Left cardiac atrium (tissue), 4 donors: ENCODE results near the gene KRT3. TPM values are rescaled to one million over a fixed set of nuclear protein-coding genes. Genes with fewer than 3 reads are reported as not detected.
A peak's percentile ranks its signal among the peaks of the same experiment; 100 is the strongest.
"Not testable (repeated sequence)": the region's sequence is repeated elsewhere in the genome, so short reads cannot be mapped to it uniquely, and the experiment has no call there.

ENCODE experiments used
- ATAC-seq, 2 donors: fragments of 200-7000 bp; cut with Tn5 transposase; one replicate each; pipeline ENCODE4 v1.9.1; 2020; ENCODE audit warnings: mild to moderate bottlenecking in 2 of 2, moderate library complexity in 2 of 2
- DNase-seq: peaks from one replicate; pipeline ENCODE4 v3.0.0-alpha.2; 2020
- intact Hi-C, 2 donors: fragments of 100-400 bp; cut with DNase I; formaldehyde crosslinking; loops; one replicate each; pipeline versions ENCODE4 v1.14.1 to v1.15.1; 2022 to 2023
- total RNA-seq, 2 donors: library from RNA; stranded (reverse); fragmentation: NEBNext Ultra II Directional; extraction: Animal tissue kit (Norgen Biotek cat#: 25700); gene quantifications; one replicate each; pipeline ENCODE4 v1.2.1, GENCODE V29; 2021
- donor health status: DM: no; HTN: yes; CAD: no.
- donor health status: DM: no; HTN: yes; CAD: no; lungs with severe emphysema.
- donor health status: DM: yes; HTN: yes; CAD: no.
- donor health status: Dilated cardiomyopathy.

Gene KRT3
- total RNA-seq, 2 donors from 2014 or later: not detected

- DNase-seq, intact Hi-C loops, ATAC-seq: not testable (repeated sequence)
Measured at GRCh38 chr12:52750532-52750931, 45.4 kb downstream of the KRT3 start.

DNA sequence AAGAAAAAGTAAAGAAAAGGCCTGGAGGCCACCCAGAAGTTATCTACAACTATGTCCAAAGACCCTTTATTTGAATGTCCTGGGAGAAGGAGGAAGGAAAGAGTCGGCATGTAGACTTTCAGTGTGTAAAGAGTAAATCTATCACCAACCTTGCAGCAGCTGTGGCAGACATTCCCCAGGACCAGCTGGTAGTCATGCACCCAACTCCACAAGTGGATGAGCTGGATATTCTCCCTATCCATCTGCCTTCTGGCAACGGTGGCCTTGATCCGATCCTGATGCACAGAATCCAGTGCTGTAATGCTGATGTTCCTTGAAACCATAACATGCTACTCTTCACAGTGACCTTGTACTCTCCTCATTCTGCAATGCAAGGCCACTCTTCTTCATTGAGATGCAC lies 46.1 kb downstream of the KRT3 start:
- no peak for ATAC-seq
- intact Hi-C loops: no loop called here
- DNase-seq: no peak

DNA sequence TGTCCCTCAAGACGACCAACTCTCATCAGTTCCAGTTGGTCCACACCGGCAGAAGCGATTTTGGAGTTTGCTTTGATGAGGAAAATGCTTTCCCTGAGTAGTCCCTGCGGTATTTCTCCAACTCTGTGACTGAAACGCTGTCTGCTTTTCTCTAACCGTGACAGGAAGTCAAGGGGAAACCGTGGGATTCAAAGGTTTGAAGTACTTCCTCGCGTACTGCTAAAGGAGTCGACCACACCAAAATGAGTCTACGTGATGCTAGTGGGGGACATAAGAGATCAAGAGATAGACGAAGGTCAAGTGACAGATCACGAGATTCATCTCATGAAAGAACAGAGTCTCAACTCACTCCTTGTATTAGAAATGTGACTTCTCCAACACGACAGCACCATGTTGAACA lies 47.3 kb downstream of the KRT3 start:
- DNase-seq (no peak), ATAC-seq (no peak)
- intact Hi-C loops: no loop called here

DNA sequence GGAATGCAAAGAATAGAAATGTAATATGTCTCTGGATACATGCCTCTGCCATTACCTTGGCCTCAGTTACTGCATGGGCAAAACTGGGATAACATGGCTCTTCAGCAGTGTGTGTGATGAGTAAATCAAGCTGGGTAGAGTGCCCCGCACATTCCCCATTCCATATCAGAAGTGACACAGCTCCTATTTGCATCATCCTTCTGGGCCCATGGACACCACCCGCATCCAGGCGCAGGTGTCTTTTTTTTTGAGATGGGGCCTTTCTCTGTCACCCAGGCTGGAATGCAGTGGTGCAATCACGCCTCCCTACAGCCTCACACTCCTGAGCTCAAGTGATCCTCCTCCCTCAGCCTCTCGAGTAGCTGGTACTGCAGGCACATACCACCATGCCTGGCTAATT lies 50.4 kb downstream of the KRT3 start:
- DNase-seq: no peak
- intact Hi-C loops: no loop called here

DNA sequence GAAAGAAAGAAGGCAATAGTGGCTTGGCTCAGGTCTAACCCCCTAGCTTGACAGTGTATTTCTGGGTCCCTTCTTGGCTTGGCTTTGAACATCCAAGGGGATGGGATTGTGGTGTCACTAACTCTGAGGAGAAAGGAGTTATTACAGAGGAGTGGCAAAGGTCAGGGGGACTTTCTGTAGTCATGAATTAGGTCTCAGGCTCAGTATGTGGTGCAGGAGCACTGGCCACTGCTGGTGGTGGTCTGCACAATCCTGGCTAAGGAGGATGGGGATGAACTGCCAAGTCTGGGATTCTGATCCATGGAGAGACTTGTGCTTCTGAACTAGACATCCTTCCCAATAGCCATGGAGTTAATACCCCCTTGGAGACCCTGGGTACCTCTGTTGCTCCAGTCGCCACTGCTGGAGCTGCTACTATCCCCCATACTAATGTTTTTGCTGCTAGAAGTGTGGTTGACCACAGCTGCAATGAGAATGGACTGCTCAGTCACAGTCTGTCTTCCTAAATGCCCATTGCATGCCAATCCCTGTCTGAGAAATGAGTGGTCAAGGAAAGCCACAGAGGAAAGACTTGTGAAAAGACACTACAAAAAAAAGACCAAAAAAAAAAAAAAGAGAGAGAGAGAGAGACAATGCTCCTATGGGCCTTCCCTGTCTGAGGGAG lies 51.3 kb downstream of the KRT3 start:
- DNase-seq (no peak), ATAC-seq (no peak)
- intact Hi-C loops: no loop called here

More for the DNA sequence above, 50.4 kb downstream of the KRT3 start:
- ATAC-seq: no peak

- intact Hi-C loops: no loop called here
- DNase-seq: no peak
- ATAC-seq: no peak
Measured at GRCh38 chr12:52742822-52743457, 53.0 kb downstream of the KRT3 start.

DNA sequence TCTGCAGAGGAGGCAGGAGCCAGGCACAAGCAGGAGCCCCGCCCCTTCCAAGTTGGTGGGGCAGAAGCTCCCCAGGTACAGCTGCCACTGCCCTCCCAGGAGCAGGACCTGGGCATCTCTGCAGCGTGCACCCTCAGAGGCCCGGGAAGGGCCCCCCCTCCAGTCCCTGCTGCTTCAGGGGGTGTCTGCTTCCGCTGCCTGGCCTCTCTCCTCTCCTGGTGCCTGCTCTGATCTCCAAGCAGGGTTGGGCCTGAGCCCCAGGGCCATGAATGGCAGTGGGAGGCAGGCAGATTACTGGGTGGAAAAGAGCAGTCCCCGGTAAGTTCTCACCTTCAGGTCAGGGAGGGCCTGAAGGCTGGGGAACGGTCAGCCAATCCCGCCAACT lies 53.7 kb downstream of the KRT3 start:
- ATAC-seq (no peak), DNase-seq (no peak)
- intact Hi-C loops: no loop called here

DNA sequence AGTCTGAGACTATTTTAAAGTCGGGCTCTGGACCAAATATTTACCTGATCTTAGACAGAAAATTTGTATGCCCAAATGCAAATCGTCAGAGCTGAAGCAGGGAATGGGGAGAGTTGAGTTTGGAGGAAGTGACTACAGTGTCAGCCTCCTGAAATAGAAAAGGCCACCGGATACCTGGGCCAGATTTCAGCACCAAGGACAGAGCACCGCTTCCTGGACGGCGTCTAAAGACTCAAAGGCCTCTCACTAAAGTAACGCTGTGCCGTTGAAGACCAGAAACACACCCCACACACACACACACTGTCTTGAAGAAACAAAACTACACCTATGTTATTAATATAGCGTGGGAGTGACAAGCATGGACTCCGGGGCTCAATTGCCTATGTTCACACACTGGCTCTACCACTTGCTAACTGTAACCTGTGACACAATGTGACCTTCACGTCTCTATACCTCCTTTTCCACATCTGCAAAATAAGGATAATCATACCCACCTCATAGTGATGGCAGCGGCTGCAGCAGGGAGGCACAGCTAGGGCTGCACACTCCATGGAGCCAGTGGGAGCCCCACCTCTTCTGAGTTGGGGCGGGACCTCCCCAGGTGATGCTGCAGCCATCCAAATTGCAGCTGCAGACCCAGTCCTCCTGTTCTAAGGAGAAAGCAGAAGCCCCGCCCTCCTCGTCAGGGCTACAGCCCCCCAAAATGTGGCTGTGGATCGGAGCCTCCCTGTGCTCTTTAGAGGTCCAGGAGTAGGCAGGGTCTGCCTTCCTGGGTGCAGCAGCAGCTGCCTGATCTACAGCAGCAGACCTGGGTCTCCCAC lies 54.3 kb downstream of the KRT3 start:
- ATAC-seq (peak; percentile 51 to 65), DNase-seq (peak; percentile 65)
- intact Hi-C loops: no loop called here

- no peak for ATAC-seq
- no peak for DNase-seq
- intact Hi-C loops: no loop called here
Measured at GRCh38 chr12:52740584-52740983, 55.3 kb downstream of the KRT3 start.

GRCh38 chr12:52739963-52740362 lies 56.0 kb downstream of the KRT3 start:
- DNase-seq (no peak), ATAC-seq (no peak)
- intact Hi-C loops: no loop called here

Other genes starting within 250 kb of the KRT3 start
- not detected for gene KRT71, start 243.0 kb downstream of the KRT3 start, total RNA-seq
- not detected for gene KRT74, start 222.3 kb downstream of the KRT3 start, total RNA-seq
- not detected for gene KRT72, start 194.7 kb downstream of the KRT3 start, total RNA-seq
- gene KRT73, start 177.6 kb downstream of the KRT3 start, total RNA-seq: not detected
- gene KRT2, start 143.9 kb downstream of the KRT3 start, total RNA-seq: not detected
- gene KRT1, start 115.7 kb downstream of the KRT3 start, total RNA-seq: under 1 TPM in 1 of 2 donors, not detected in 1; 0.18 TPM
- not detected for gene KRT77, start 92.6 kb downstream of the KRT3 start, total RNA-seq
- gene KRT76, start 18.8 kb downstream of the KRT3 start, total RNA-seq: not detected
- not detected for gene KRT4, start 18.0 kb upstream of the KRT3 start, total RNA-seq
- gene KRT79, start 38.2 kb upstream of the KRT3 start, total RNA-seq: under 1 TPM; 0.16 to 0.77 TPM
- gene KRT78, start 52.9 kb upstream of the KRT3 start, total RNA-seq: not detected
- gene KRT8, start 109.0 kb upstream of the KRT3 start, total RNA-seq: 100 to 1,000 TPM; 194 to 233 TPM
- gene KRT18, start 153.0 kb upstream of the KRT3 start, total RNA-seq: 10 to 100 TPM; 37.0 to 53.3 TPM
- 100 to 1,000 TPM; 332 to 341 TPM for gene EIF4B, start 210.3 kb upstream of the KRT3 start, total RNA-seq